Measurements from ENCODE around the gene MDM2. TPM values are rescaled to one million over a fixed set of nuclear protein-coding genes. Genes with fewer than 3 reads are reported as not detected.

MDM2 gene
- total and polyA plus RNA-seq, 9 of the 15 experiments (the other 6 are each of a cell fraction or from before 2014, with no cell fraction given), result 13.6 to 100 (median 49.0) TPM

DNA sequence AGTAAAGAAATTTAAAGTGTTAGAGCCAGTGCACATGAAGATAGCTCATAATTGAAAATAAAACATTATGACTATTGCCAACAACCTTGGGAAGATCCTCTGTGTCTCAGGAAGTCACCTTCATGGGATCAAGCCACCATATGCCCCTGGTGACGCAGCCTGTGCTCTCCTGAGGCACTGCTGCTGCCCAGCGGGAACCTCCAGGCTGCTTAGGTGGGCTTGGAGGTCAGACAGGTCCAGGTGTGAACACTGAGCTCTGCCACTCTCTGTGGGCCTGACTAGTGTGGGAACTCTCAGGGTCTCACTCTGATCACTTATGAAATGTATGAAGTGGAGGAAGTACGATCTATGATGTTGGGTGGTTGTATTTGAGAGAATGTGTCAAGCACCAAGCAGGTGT lies 45.3 kb upstream of the MDM2 start (continued):
- TF ChIP-seq, protein P1, sequence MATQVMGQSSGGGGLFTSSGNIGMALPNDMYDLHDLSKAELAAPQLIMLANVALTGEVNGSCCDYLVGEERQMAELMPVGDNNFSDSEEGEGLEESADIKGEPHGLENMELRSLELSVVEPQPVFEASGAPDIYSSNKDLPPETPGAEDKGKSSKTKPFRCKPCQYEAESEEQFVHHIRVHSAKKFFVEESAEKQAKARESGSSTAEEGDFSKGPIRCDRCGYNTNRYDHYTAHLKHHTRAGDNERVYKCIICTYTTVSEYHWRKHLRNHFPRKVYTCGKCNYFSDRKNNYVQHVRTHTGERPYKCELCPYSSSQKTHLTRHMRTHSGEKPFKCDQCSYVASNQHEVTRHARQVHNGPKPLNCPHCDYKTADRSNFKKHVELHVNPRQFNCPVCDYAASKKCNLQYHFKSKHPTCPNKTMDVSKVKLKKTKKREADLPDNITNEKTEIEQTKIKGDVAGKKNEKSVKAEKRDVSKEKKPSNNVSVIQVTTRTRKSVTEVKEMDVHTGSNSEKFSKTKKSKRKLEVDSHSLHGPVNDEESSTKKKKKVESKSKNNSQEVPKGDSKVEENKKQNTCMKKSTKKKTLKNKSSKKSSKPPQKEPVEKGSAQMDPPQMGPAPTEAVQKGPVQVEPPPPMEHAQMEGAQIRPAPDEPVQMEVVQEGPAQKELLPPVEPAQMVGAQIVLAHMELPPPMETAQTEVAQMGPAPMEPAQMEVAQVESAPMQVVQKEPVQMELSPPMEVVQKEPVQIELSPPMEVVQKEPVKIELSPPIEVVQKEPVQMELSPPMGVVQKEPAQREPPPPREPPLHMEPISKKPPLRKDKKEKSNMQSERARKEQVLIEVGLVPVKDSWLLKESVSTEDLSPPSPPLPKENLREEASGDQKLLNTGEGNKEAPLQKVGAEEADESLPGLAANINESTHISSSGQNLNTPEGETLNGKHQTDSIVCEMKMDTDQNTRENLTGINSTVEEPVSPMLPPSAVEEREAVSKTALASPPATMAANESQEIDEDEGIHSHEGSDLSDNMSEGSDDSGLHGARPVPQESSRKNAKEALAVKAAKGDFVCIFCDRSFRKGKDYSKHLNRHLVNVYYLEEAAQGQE (IDR thresholded peaks at IDR 0.05; ENCODE audit: borderline replicate concordance), result no peak
- TF ChIP-seq, protein P1 (CRISPR knock-in tag; IDR thresholded peaks at IDR 0.05; ENCODE audit: low read depth), result no peak

- Histone ChIP-seq H4K20me1 (replicated peaks; ENCODE audit: control insufficient read depth, insufficient read depth, low read length) (no peaks in the 10 kb centered on the region), H3K36me3 (ENCODE audit: control insufficient read depth, insufficient read depth, low read length) (peaks cover 18% of the 10 kb centered on the region; the same call in 2 of the 3 replicates), H3K27me3 (ENCODE audit: control insufficient read depth in 2 of 2, insufficient read depth in 2 of 2, low read length in 2 of 2) (no peaks in the 10 kb centered on the region), H3K79me2 (ENCODE audit: control insufficient read depth, insufficient read depth, low read length) (no peaks in the 10 kb centered on the region), H3K9me3 (replicated peaks; ENCODE audit: control insufficient read depth, insufficient read depth, low read depth, low read length) (no peaks in the 10 kb centered on the region), H3K4me3 (no peak overlapping the region), H2AFZ (ENCODE audit: low read depth, low read length) (no peak overlapping the region), H3K9me1 (ENCODE audit: control insufficient read depth, insufficient read depth, low read length) (no peaks in the 10 kb centered on the region), H3K9ac (ENCODE audit: insufficient read depth in 1 of 2, low read depth in 2 of 2, low read length in 2 of 2) (no peak overlapping the region), H3K4me2 (ENCODE audit: insufficient read depth, low read length) (no peak overlapping the region), H3K27ac (ENCODE audit: extremely low read depth, low read depth, low read length) (no peak overlapping the region), H3K4me1 (replicated peaks in 1 of 2; ENCODE audit: control insufficient read depth in 2 of 2, insufficient read depth in 2 of 2, low read length in 2 of 2) (peaks cover 0 to under 1% of the 10 kb centered on the region in 2 experiments; a peak in 1 of 5 replicates)
- WGBS (ENCODE audit: insufficient coverage, low coverage, missing lambda C conversion rate), result 88% methylated on average over 1 of the region's 1 CpG
- FAIRE-seq (no peak), DNase-seq (ENCODE audit: extremely low read depth in 1 of 4, low spot score in 3 of 4) (no peak), ATAC-seq (no peak)
- ChIA-PET POLR2A (no interaction called here), CTCF (ENCODE audit: low intra/inter-chr PET ratio) (no interaction called here)
- in situ Hi-C loops (cut with MboI), result no loop called here
- BruUV-seq (replicated peaks), result no TSS peak
- intact Hi-C loops (cut with micrococcal nuclease), result no loop called here
- TF ChIP-seq BHLHE40 (IDR thresholded peaks at IDR 0.05; ENCODE audit: low read length) (no peak), SMAD3 (CRISPR knock-in tag; conservative IDR thresholded peaks at IDR 0.05) (no peak)
Observed at GRCh38 chr12:68765696-68766095, 42.3 kb upstream of the MDM2 start.

Measured in K562 (cell line).